ENCODE measurements around the gene PTPA.

DNA sequence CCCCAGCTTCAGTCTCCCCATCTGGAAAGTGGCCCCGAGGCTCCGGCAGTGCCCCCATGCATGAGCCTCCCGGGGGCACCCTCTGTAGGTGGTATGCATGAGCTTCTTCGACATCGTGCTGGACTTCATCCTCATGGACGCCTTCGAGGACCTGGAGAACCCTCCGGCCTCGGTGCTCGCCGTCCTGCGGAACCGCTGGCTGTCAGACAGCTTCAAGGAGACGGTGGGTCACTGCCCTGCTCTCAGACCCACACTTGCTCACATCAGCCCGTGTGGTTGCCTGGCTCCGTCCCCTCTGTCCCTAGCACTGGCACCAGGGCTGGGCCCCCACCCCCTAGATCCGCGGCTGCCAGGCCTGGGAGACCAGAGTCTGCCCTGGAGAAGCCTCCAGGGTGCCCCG, 43.1 kb upstream of the PTPA start:
- TF ChIP-seq EZH2phosphoT487 (IDR thresholded peaks at IDR 0.05; ENCODE audit: insufficient read depth, low read depth), result no peak
- no peak for TF ChIP-seq EZH2 (IDR thresholded peaks at IDR 0.05; ENCODE audit: insufficient read depth, poor library complexity, severe bottlenecking)

Data from GM23248 (cell line).